ENCODE measurements around the gene OPN3. TPM values are rescaled to one million over a fixed set of nuclear protein-coding genes. Genes with fewer than 3 reads are reported as not detected.

OPN3 gene
- total and polyA plus RNA-seq, 9 of the 15 experiments (the other 6 are each of a cell fraction or from before 2014, with no cell fraction given), result 4.2 to 34.6 (median 17.0) TPM

GRCh38 chr1:241611063-241611462 is 29.1 kb downstream of the OPN3 start (continued):
- no peak for TF ChIP-seq PREB (CRISPR knock-in tag; IDR thresholded peaks at IDR 0.05)
- TF ChIP-seq NR3C1 (CRISPR knock-in tag; IDR thresholded peaks at IDR 0.05), result no peak
- no peak for TF ChIP-seq PRPF4 (IDR thresholded peaks at IDR 0.05; ENCODE audit: insufficient read depth, low read depth, low read length, poor library complexity, severe bottlenecking)
- TF ChIP-seq SNAPC5 (CRISPR knock-in tag; IDR thresholded peaks at IDR 0.05), result no peak
- no peak for TF ChIP-seq NFXL1 (CRISPR knock-in tag; IDR thresholded peaks at IDR 0.05)
- TF ChIP-seq CEBPZ (IDR thresholded peaks at IDR 0.05; ENCODE audit: borderline replicate concordance, low read depth, low read length), result no peak
- 0 out of 2 replicates have a peak, but pooled peaks have one; percentile 11 for TF ChIP-seq MTA1 (IDR thresholded peaks at IDR 0.05; ENCODE audit: borderline replicate concordance)
- TF ChIP-seq STAT5A (IDR thresholded peaks at IDR 0.05; ENCODE audit: borderline replicate concordance, low read length), result no peak
- TF ChIP-seq ZNF282 (CRISPR knock-in tag; IDR thresholded peaks at IDR 0.05), result no peak
- no peak for TF ChIP-seq ZNF511 (CRISPR knock-in tag; IDR thresholded peaks at IDR 0.05)
- TF ChIP-seq ZSCAN32 (CRISPR knock-in tag; IDR thresholded peaks at IDR 0.05), result no peak
- TF ChIP-seq ZNF444 (CRISPR knock-in tag; IDR thresholded peaks at IDR 0.05), result no peak
- TF ChIP-seq FOXM1 (IDR thresholded peaks at IDR 0.05; ENCODE audit: low read depth), result peak; percentile 54
- no peak for TF ChIP-seq FOXM1 (CRISPR knock-in tag; IDR thresholded peaks at IDR 0.05; ENCODE audit: low read depth)
- TF ChIP-seq FOS (IDR thresholded peaks at IDR 0.05; ENCODE audit: extremely low read depth, insufficient read length), result no peak
- TF ChIP-seq ZNF41 (CRISPR knock-in tag; conservative IDR thresholded peaks at IDR 0.05), result no peak
- TF ChIP-seq EP400 (IDR thresholded peaks at IDR 0.05), result no peak; the same call in none of the 2 replicates
- TF ChIP-seq TSHZ1 (CRISPR knock-in tag; IDR thresholded peaks at IDR 0.05), result no peak
- TF ChIP-seq ZNF165 (CRISPR knock-in tag; IDR thresholded peaks at IDR 0.05; ENCODE audit: borderline replicate concordance), result no peak
- TF ChIP-seq SOX6 (IDR thresholded peaks at IDR 0.05), result peak; percentile 74; the same call in 1 of the 2 replicates
- TF ChIP-seq ZNF785 (CRISPR knock-in tag; IDR thresholded peaks at IDR 0.05), result no peak
- no peak for TF ChIP-seq FUS (optimal IDR thresholded peaks at IDR 0.05; ENCODE audit: low read depth, low read length)
- no peak for TF ChIP-seq KLF1 (tag; IDR thresholded peaks at IDR 0.05)
